HepG2 (cell line): ENCODE measurements around the gene RSRC2. TPM values are rescaled to one million over a fixed set of nuclear protein-coding genes. Genes with fewer than 3 reads are reported as not detected.
A peak's percentile ranks its signal among the peaks of the same experiment; 100 is the strongest.

Experiments
- ATAC-seq: fragments of 200-7000 bp; cut with Tn5 transposase; 3 replicates; pipeline ENCODE4 v1.9.1; 2020; ENCODE audit warnings: mild to moderate bottlenecking, moderate library complexity
- BruUV-seq: library from RNA; stranded (reverse); fragments of 400-500 nt; replicated peaks from 2 replicates; lab custom pipeline; 2021; lab: Mats Ljungman, UMichigan
- CTCF ChIA-PET: fragments of 300-600 bp; formaldehyde crosslinking; extraction: SDS; loops from one replicate; lab custom pipeline; 2021; ENCODE audit warnings: low total read pairs, inconsistent platforms, low intra/inter-chr PET ratio; lab: Yijun Ruan, JAX
- POLR2A ChIA-PET: fragments of 350-600 bp; sonication (Branson Sonifier 250); formaldehyde crosslinking; loops from one replicate; lab custom pipeline; 2020; ENCODE audit warnings: antibody characterized with exemption, inconsistent platforms; lab: Yijun Ruan, JAX
- DNase-seq: peaks from one replicate; pipeline ENCODE4 v3.0.0-alpha.2; 2015; ENCODE audit warnings: low spot score
- FAIRE-seq: peaks from 3 replicates; lab custom pipeline; 2011; peaks lifted over from hg19 to GRCh38; lab: Jason Lieb, UNC
- H2AFZ ChIP-seq: one replicate; pipeline ENCODE4 v1.6.1; 2011; ENCODE audit warnings: low read length, inconsistent platforms
- H3K27ac ChIP-seq: fragments of 300-600 bp; 3 replicates; pipeline ENCODE4 v1.8.0; 2011; ENCODE audit warnings: mixed run types, mild to moderate bottlenecking, mixed read lengths, low read length, inconsistent platforms; ENCODE audit not compliant: insufficient read depth; ENCODE audit errors: extremely low read length
- H3K27me3 ChIP-seq, 2 experiments: fragments of 200-600 bp in 1 of 2; 2 replicates in 1 of 2; 3 replicates in 1 of 2; pipeline versions ENCODE4 v1.6.0 to v1.8.0; 2011; ENCODE audit warnings: low read length in 2 of 2, mild to moderate bottlenecking in 2 of 2, moderate library complexity in 2 of 2, inconsistent platforms in 1 of 2; ENCODE audit not compliant: insufficient read depth in 2 of 2, control insufficient read depth in 1 of 2
- H3K36me3 ChIP-seq, 2 experiments: fragments of 200-600 bp in 1 of 2; replicated peaks in 1 of 2; 2 replicates in 1 of 2; 3 replicates in 1 of 2; pipeline versions ENCODE4 v1.5.1 to v1.8.0; 2011; ENCODE audit warnings: low read length in 2 of 2, inconsistent platforms in 1 of 2; ENCODE audit not compliant: insufficient read depth in 2 of 2, control insufficient read depth in 1 of 2
- H3K4me1 ChIP-seq: 2 replicates; pipeline ENCODE4 v1.5.1; 2012; ENCODE audit warnings: low read length, inconsistent platforms; ENCODE audit not compliant: insufficient read depth
- H3K4me2 ChIP-seq: 2 replicates; pipeline ENCODE4 v1.6.0; 2011; ENCODE audit warnings: low read depth, low read length, inconsistent platforms
- H3K4me3 ChIP-seq, 3 experiments: fragments of 200-600 bp in 1 of 3; sonication (generic), shearing (Covaris generic) in 1 of 3; replicated peaks in 1 of 3; 2 replicates each; pipeline ENCODE4 v1.5.1; 2011 to 2016; ENCODE audit warnings: low read length in 3 of 3, inconsistent platforms in 2 of 3, low read depth in 2 of 3, mild to moderate bottlenecking in 2 of 3, control low read depth in 1 of 3, mixed read lengths in 1 of 3; ENCODE audit not compliant: insufficient read depth in 1 of 3
- H3K79me2 ChIP-seq: one replicate; pipeline ENCODE4 v1.6.1; 2011; ENCODE audit warnings: low read length, inconsistent platforms; ENCODE audit not compliant: insufficient read depth
- H3K9ac ChIP-seq: 2 replicates; pipeline ENCODE4 v1.6.0; 2011; ENCODE audit warnings: mild to moderate bottlenecking, low read depth, low read length, inconsistent platforms; ENCODE audit not compliant: insufficient read depth
- H3K9me3 ChIP-seq: 2 replicates; pipeline ENCODE4 v1.5.1; 2012; ENCODE audit warnings: mild to moderate bottlenecking, low read length
- H4K20me1 ChIP-seq: 2 replicates; pipeline ENCODE4 v1.6.0; 2011; ENCODE audit warnings: inconsistent platforms, mild to moderate bottlenecking, low read length, moderate library complexity; ENCODE audit not compliant: insufficient read depth
- BHLHE40 ChIP-seq: IDR thresholded peaks from 2 replicates; pipeline ENCODE4 v1.6.1; 2011; ENCODE audit warnings: low read length, improper control_type of control experiment
- CEBPB ChIP-seq: IDR thresholded peaks from 2 replicates; pipeline ENCODE4 v1.6.1; 2011; ENCODE audit warnings: low read depth, low read length, improper control_type of control experiment, borderline replicate concordance
- MIXL1 ChIP-seq: IDR thresholded peaks from 2 replicates; pipeline ENCODE4 v1.6.1; 2016
- WGBS: methylation state at CpG from one replicate; pipeline ENCODE4 v1.1.6; 2017; ENCODE audit warnings: low lambda C conversion rate; 5-methylcytosine and 5-hydroxymethylcytosine counted together
- in situ Hi-C: cut with HindIII; loops from 2 replicates; pipeline ENCODE4 v1.10.0; 2017; ENCODE audit warnings: low pct_unique_long_range_greater_than_20kb; ENCODE audit not compliant: extremely low pct_ligation_motif_present
- intact Hi-C: fragments of 100-400 bp; cut with micrococcal nuclease; formaldehyde crosslinking; loops from one replicate; pipeline ENCODE4 v1.10.0; 2022; ENCODE audit not compliant: unreplicated experiment
- polyA plus RNA-seq, 8 experiments: library from polyadenylated mRNA; depleted of rRNA in 3 of 8; stranded (reverse) in 7 of 8; unstranded in 1 of 8; fragments of >200 nt; fragmentation: Illumina TruSeq in 4 of 8; extraction: Trizol in 4 of 8; gene quantifications; 2 replicates each; pipeline versions ENCODE4 v1.2.1 to v1.2.3, GENCODE V29; 2011 to 2016; ENCODE audit warnings: low read depth in 4 of 8, missing spikeins in 1 of 8, mixed read lengths in 1 of 8; ENCODE audit not compliant: insufficient read depth in 1 of 8
- total RNA-seq, 5 experiments: library from RNA; depleted of rRNA; stranded (reverse); fragments of >200 nt; fragmentation: Illumina TruSeq; extraction: Trizol; gene quantifications; 2 replicates each; pipeline ENCODE4 v1.2.3, GENCODE V29; 2016; ENCODE audit warnings: low read depth in 1 of 5
- TF ChIP-seq, protein P1 (sequence below): sonication (generic); formaldehyde crosslinking; IDR thresholded peaks from 2 replicates; pipeline ENCODE4 v1.4.0; 2020; ENCODE audit warnings: missing genetic modification reagents, mild to moderate bottlenecking, borderline replicate concordance
- TF ChIP-seq, protein P2 (sequence below): sonication (generic); formaldehyde crosslinking; IDR thresholded peaks from 2 replicates; pipeline ENCODE4 v1.8.0; 2022; ENCODE audit warnings: mild to moderate bottlenecking, missing genetic modification reagents, moderate library complexity

RSRC2 gene
- total and polyA plus RNA-seq, 2 of the 13 experiments (the other 11 are each of a cell fraction or from before 2014, with no cell fraction given): 31.4 to 77.8 TPM

- TF ChIP-seq, protein P1, sequence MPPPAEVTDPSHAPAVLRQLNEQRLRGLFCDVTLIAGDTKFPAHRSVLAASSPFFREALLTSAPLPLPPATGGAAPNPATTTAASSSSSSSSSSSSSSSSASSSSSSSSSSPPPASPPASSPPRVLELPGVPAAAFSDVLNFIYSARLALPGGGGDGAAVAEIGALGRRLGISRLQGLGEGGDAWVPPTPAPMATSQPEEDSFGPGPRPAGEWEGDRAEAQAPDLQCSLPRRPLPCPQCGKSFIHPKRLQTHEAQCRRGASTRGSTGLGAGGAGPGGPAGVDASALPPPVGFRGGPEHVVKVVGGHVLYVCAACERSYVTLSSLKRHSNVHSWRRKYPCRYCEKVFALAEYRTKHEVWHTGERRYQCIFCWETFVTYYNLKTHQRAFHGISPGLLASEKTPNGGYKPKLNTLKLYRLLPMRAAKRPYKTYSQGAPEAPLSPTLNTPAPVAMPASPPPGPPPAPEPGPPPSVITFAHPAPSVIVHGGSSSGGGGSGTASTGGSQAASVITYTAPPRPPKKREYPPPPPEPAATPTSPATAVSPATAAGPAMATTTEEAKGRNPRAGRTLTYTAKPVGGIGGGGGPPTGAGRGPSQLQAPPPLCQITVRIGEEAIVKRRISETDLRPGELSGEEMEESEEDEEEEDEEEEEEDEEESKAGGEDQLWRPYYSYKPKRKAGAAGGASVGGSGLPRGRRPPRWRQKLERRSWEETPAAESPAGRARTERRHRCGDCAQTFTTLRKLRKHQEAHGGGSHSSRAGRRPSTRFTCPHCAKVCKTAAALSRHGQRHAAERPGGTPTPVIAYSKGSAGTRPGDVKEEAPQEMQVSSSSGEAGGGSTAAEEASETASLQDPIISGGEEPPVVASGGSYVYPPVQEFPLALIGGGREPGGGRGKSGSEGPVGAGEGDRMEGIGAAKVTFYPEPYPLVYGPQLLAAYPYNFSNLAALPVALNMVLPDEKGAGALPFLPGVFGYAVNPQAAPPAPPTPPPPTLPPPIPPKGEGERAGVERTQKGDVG: no peak
- no peak for TF ChIP-seq MIXL1
- no peak for TF ChIP-seq BHLHE40
These were observed 2.3 kb upstream of the RSRC2 start (continued) for GRCh38 chr12:122528992-122529391.

DNA sequence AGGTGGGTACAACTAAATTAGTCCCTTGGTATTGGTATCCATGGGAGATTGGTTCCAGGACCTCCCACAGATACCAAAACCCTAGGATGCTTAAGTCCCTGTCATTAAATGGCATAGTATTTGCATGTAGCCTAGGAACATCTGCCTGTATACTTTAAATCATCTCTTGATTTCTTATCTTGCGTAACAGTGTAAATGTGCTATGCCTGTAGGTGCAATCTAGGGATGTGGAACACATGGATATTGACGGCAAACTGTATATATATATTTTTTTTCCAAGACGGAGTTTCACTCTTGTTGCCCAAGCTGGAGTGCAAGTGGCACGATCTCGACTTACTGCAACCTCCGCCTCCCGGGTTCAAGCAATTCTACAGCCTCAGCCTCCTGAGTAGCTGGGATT, 1.8 kb upstream of the RSRC2 start:
- H3K4me2 ChIP-seq: peak overlapping the region; percentile 96
- no peaks in the 10 kb centered on the region; a peak in 1 of 5 replicates for H3K27me3 ChIP-seq
- H2AFZ ChIP-seq: no peak overlapping the region
- ChIA-PET POLR2A (no interaction called here), CTCF (no interaction called here)
- in situ Hi-C loops (no loop called here), intact Hi-C loops (loop anchor here (10.0 kb wide), 1 partner anchor 226 kb away; the partner anchor contains the start of gene DENR)
- WGBS: 99% methylated on average over 7 of the region's 7 CpGs
- no peak for DNase-seq
- ATAC-seq: no peak
- H3K79me2 ChIP-seq: peaks cover 61% of the 10 kb centered on the region
- no peaks in the 10 kb centered on the region for H3K9me3 ChIP-seq
- peak overlapping the region in 1 of 3 experiments; percentile 49; a peak in 2 of 6 replicates for H3K4me3 ChIP-seq
- peaks cover 0 to 15% of the 10 kb centered on the region in 2 experiments for H3K36me3 ChIP-seq
- no peak overlapping the region for H3K27ac ChIP-seq
- peaks cover 16% of the 10 kb centered on the region for H3K4me1 ChIP-seq
- no TSS peak for BruUV-seq
- TF ChIP-seq, protein P2, sequence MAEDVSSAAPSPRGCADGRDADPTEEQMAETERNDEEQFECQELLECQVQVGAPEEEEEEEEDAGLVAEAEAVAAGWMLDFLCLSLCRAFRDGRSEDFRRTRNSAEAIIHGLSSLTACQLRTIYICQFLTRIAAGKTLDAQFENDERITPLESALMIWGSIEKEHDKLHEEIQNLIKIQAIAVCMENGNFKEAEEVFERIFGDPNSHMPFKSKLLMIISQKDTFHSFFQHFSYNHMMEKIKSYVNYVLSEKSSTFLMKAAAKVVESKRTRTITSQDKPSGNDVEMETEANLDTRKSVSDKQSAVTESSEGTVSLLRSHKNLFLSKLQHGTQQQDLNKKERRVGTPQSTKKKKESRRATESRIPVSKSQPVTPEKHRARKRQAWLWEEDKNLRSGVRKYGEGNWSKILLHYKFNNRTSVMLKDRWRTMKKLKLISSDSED (CRISPR knock-in tag): no peak
- peak; percentile 41; the same call in 1 of the 2 replicates for TF ChIP-seq CEBPB
- TF ChIP-seq, all 625 proteins: peak for 1
- peak overlapping the region; percentile 99; the same call in 1 of the 2 replicates for H3K9ac ChIP-seq
- no peak for FAIRE-seq
- peaks cover 19% of the 10 kb centered on the region for H4K20me1 ChIP-seq
